DMS79 treated with DMSO at 0.1 percent for 48 hours (cell line): ENCODE data around the gene PAPPA.

Experiments used
- DNase-seq: peaks from one replicate; lab custom pipeline; 2025; lab: John Stamatoyannopoulos, UW

PAPPA gene

GRCh38 chr9:116318468-116319374 is 165.1 kb downstream of the PAPPA start:
- DNase-seq: no peak

GRCh38 chr9:116319480-116319879 is 165.9 kb downstream of the PAPPA start:
- DNase-seq: no peak

DNA sequence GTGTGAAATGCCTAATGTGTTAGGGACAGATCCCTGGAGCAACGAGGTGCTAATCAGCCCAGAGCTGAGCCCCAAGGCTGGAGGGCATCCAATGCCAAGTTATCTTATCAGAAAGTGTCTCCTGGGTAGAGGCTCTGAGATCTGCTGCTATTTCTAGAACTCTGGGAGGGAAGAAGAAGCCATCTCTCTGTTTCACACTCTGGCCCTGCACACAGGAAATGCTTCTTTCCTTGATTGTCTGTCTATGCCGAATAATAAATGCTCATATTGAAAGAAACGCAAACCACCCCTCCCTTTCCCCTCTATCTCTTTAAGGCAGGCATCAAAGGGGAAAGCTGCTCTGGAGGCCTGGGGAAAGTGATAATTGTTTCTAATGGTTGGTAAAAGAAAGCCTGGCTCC is 166.7 kb downstream of the PAPPA start:
- DNase-seq: no peak

DNA sequence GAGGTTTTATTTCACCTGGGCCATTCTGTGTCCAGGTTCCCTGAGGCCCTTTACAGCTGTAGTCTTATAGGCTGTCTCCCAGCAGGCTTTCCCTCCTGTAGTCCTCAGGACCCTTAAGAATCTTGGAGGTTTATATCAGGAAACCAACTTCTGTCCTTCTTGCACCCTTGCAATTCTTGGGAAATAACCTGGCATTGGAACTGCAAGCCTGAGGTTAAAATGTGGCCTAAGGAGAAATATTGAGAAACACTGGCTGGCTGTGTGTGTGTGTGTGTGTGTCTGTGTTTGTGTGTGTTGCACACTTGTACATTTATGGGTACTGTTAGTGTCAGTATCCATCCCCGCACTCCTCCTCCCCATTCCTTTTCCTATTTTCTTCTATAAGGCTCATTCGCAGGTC is 168.9 kb downstream of the PAPPA start:
- no peak for DNase-seq

- DNase-seq: peak; percentile 11
Measured at GRCh38 chr9:116323012-116323411, 169.4 kb downstream of the PAPPA start.

DNA sequence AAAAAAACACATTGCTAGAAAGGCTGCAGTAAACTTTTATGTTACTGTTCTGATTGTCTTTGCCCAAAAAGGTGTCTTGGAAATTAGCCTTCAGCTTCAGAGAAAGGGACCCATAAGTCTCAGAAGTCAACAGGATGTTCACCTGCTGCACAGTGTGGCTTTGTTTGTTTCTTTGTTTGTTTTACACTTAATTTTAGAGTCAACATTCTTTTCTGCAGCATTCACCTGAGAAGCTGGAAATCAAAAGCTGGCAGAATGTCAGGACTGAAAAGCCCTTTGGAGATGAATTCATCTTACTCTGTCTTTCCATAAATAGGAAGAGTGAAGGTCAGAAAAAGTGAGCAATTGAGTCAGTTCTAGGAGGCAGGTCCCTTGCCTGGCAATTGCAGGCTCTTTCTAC is 170.0 kb downstream of the PAPPA start:
- peak; percentile 82 for DNase-seq

GRCh38 chr9:116325924-116326323 is 172.3 kb downstream of the PAPPA start:
- DNase-seq: no peak

DNA sequence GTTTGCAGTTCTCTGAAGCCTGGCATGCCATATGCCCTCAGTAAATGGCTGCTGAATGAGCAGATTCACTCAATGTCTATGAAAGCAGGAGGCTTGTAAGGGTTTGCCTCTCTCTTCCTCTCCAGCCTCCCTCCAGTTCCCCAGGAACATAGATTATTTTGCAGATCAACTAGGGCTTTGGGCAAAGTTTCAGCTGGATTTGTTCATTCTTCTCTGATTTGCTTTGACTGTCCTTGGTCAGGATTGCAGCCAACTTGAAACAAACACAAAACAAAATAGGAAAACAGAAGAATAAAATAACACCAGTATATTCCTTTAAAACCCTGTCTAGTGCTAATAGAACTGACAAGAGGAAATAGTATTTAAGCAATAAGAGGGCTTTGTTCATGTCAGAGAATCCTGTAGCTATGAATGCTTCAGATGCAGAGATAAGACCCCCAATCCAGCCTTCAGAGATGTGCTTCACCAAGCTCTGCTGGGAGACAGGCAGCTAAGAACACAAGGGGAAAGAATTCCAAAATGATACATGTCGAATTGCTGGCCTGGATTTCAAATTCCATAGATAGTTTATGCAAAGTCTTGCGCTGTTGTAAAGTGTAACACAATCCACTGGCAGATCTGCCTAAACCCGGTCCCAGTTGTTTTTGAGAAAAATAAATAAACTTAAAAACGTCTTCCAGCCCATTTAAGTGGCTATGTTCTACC is 174.3 kb downstream of the PAPPA start:
- no peak for DNase-seq

DNA sequence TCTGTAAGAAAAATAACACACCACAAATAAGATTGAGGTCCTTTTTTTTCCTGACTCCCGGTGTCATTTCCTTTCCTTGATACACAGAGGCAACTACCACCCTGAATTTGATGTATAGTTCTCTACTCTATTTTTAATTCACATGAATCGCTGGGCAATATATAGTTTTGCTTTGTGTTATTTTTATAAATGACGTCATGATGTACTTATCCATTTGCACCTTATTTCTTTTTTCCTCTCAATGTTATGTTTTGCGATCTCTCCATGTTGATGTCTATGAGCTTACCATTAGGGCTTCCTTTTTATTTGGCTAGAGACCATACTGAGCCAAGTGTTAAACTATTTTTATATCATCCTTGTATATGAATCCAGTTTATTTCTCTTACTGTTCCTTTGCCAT is 175.9 kb downstream of the PAPPA start:
- DNase-seq: no peak

DNA sequence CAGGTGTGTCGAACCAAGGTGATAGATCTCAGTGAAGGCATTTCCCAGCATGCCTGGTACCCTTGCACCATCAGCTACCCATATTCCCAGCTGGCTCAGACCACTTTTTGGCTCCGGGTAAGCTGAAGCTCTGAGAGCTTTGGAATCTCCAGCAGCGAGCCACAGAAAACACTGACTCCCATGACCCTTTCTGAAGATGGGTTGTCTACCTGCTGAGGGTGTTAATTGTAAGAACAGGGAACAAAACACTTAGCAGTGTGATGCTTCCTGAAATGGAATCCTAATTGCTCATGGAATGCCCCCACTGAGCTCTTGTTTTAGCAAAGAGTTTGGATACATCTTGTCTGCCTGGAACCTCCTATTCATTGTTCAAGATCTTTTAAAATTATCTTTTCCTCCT is 177.7 kb downstream of the PAPPA start:
- DNase-seq: no peak

DNA sequence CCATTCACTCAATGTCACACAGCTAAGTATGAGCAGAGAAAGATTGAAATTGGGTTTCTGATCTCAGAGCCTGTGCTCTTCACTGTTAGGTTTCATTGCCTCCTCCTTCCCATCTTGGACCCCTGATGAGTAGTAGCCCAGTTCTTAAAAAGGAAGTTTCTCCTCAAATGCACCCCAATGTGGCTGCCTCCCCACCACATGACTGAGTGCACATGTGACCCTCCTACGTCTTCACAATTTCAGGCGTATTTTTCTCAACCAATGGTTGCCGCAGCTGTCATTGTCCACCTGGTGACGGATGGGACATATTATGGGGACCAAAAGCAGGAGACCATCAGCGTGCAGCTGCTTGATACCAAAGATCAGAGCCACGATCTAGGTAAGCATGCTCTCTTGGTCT is 178.5 kb downstream of the PAPPA start:
- DNase-seq: no peak

GRCh38 chr9:116333254-116333653 is 179.7 kb downstream of the PAPPA start:
- DNase-seq: no peak

- no peak for DNase-seq
Measured at GRCh38 chr9:116334546-116335150, 181.1 kb downstream of the PAPPA start.

GRCh38 chr9:116335392-116335791 is 181.8 kb downstream of the PAPPA start:
- no peak for DNase-seq

GRCh38 chr9:116336133-116336862 is 182.7 kb downstream of the PAPPA start:
- DNase-seq: no peak

- DNase-seq: peak; percentile 10
Measured at GRCh38 chr9:116337015-116337414, 183.4 kb downstream of the PAPPA start.

- no peak for DNase-seq
Measured at GRCh38 chr9:116340270-116340669, 186.7 kb downstream of the PAPPA start.

GRCh38 chr9:116342061-116342460 is 188.5 kb downstream of the PAPPA start:
- DNase-seq: no peak

DNA sequence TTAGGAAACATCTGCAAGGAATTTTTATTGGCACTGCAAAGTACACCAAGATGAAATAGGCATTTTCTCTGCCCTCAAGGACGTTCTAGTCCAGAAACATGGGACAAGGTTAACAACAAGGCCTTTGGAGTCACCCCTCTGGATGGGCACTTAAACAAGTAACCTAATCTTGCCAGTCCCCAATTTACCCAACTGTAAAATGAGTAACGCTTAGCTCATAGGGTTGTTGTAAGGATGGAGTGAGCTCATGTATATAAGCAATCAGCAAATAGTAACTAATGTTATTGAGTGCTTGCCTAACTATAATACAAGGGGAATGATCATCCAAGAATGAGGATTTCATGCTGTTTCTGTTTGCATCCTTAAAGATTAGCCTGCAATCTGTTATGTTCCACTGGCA is 189.3 kb downstream of the PAPPA start:
- no peak for DNase-seq

DNA sequence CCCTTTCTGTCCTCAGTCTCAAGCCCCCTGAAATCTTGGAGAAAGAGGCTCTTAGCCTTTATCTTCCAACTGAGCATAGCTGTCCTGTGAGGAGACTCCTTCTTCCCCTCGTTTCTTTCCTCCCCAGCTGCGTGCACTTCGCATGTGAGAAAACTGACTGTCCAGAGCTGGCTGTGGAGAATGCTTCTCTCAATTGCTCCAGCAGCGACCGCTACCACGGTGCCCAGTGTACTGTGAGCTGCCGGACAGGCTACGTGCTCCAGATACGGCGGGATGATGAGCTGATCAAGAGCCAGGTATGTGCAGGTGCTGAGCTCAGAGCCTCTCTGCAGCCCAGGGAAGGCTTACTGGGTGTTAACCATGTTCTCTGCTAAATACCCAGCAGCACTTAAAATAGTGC is 190.8 kb downstream of the PAPPA start:
- DNase-seq: no peak

DNA sequence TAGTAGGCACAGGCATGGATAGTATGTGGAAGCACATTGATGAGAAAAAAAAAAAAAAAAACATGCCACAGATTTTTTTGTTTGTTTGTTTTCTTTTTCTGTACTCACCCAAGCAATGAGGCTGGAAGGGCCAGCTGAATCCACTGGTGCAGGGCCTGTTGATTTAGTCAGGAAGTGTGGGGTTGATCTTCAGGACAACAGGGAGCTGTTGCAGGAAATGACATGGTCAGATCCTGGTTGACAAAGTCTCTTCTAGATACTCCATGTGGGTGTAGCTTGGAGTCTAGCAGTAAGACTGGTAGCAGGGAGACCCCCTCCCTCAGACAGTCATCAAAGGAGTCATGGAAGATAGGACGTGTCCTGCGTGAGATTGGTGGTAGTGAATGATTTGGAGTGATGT is 191.8 kb downstream of the PAPPA start:
- DNase-seq: no peak

DNA sequence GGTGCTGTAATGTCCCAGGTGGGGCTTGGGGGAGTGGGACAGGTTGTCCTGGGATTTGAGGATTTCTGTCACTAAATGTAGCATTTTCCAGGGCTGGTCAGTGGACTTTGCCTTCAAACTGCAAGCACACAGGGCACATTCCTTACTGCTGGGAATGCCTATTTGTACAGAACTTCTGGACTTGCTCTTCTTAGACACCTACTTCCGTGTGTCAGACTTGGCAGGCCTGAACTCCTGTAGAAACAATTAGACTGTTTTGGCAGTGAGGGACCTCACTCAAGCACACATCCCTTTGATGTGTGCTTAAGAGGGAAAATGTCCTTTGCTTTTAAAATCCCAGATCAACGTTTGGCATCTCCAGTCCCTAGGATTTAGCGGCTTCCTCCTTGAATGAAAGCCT is 192.2 kb downstream of the PAPPA start:
- DNase-seq: no peak
